K562 (cell line): ENCODE data around the gene PRRC2B. TPM values are rescaled to one million over a fixed set of nuclear protein-coding genes. Genes with fewer than 3 reads are reported as not detected.
A peak's percentile ranks its signal among the peaks of the same experiment; 100 is the strongest.

Experiments
- ATAC-seq: fragments of 200-7000 bp; cut with Tn5 transposase; 3 replicates; pipeline ENCODE4 v1.9.1; 2020; ENCODE audit warnings: moderate library complexity
- BruUV-seq: library from RNA; stranded (reverse); fragments of 400-500 nt; replicated peaks from 2 replicates; lab custom pipeline; 2021; lab: Mats Ljungman, UMichigan
- CTCF ChIA-PET: fragments of 300-600 bp; formaldehyde crosslinking; extraction: SDS; loops from one replicate; lab custom pipeline; 2021; ENCODE audit warnings: low intra/inter-chr PET ratio; lab: Yijun Ruan, JAX
- POLR2A ChIA-PET: fragments of 300-600, 350-650 bp; sonication (Branson Sonifier 250); formaldehyde crosslinking; extraction: SDS; loops from one replicate; lab custom pipeline; 2021; ENCODE audit warnings: antibody characterized with exemption, inconsistent platforms; lab: Yijun Ruan, JAX
- DNase-seq, 4 experiments: peaks; one replicate each; pipeline versions ENCODE4 v3.0.0 to v3.0.0-alpha.2; 2011 to 2018; ENCODE audit warnings: low spot score in 3 of 4, mixed read lengths in 3 of 4; ENCODE audit errors: extremely low read depth in 1 of 4
- FAIRE-seq: peaks from 2 replicates; lab custom pipeline; 2011; peaks lifted over from hg19 to GRCh38; lab: Jason Lieb, UNC
- H2AFZ ChIP-seq: 2 replicates; pipeline ENCODE4 v1.6.0; 2011; ENCODE audit warnings: low read depth, low read length, control low read depth, inconsistent platforms
- H3K27ac ChIP-seq: fragments of 200-600 bp; 3 replicates; pipeline ENCODE4 v1.8.0; 2011; ENCODE audit warnings: low read depth, mild to moderate bottlenecking, control low read depth, inconsistent platforms, low read length, moderate library complexity, mixed read lengths; ENCODE audit errors: extremely low read depth
- H3K27me3 ChIP-seq, 2 experiments: fragments of 300-600 bp in 1 of 2; 2 replicates in 1 of 2; 3 replicates in 1 of 2; pipeline versions ENCODE4 v1.6.0 to v1.8.0; 2011; ENCODE audit warnings: inconsistent platforms in 2 of 2, low read length in 2 of 2, mild to moderate bottlenecking in 1 of 2, mixed read lengths in 1 of 2, moderate library complexity in 1 of 2; ENCODE audit not compliant: control insufficient read depth in 2 of 2, insufficient read depth in 2 of 2
- H3K36me3 ChIP-seq: fragments of 300-600 bp; 3 replicates; pipeline ENCODE4 v1.8.0; 2011; ENCODE audit warnings: mild to moderate bottlenecking, low read length, inconsistent platforms; ENCODE audit not compliant: control insufficient read depth, insufficient read depth
- H3K4me1 ChIP-seq, 2 experiments: fragments of 200-600 bp in 1 of 2; replicated peaks in 1 of 2; 2 replicates in 1 of 2; 3 replicates in 1 of 2; pipeline versions ENCODE4 v1.5.1 to v1.8.0; 2011; ENCODE audit warnings: inconsistent platforms in 2 of 2, low read length in 2 of 2, mild to moderate bottlenecking in 1 of 2, mixed read lengths in 1 of 2, moderate library complexity in 1 of 2; ENCODE audit not compliant: control insufficient read depth in 2 of 2, insufficient read depth in 2 of 2
- H3K4me2 ChIP-seq: 2 replicates; pipeline ENCODE4 v1.6.1; 2011; ENCODE audit warnings: low read length, control low read depth, inconsistent platforms, mixed read lengths; ENCODE audit not compliant: insufficient read depth
- H3K4me3 ChIP-seq: fragments of 200-600 bp; sonication (generic), shearing (Covaris generic); 2 replicates; pipeline ENCODE4 v1.5.1; 2016; ENCODE audit warnings: control low read depth, inconsistent platforms
- H3K79me2 ChIP-seq: fragments of 200-600 bp; 3 replicates; pipeline ENCODE4 v1.8.0; 2011; ENCODE audit warnings: low read length, inconsistent platforms; ENCODE audit not compliant: control insufficient read depth, insufficient read depth
- H3K9ac ChIP-seq, 2 experiments: 2 replicates each; pipeline versions ENCODE4 v1.6.0 to v1.6.1; 2011; ENCODE audit warnings: low read depth in 2 of 2, low read length in 2 of 2, control low read depth in 1 of 2, inconsistent platforms in 1 of 2, mild to moderate bottlenecking in 1 of 2, mixed read lengths in 1 of 2; ENCODE audit not compliant: insufficient read depth in 1 of 2
- H3K9me1 ChIP-seq: one replicate; pipeline ENCODE4 v1.6.0; 2011; ENCODE audit warnings: inconsistent platforms, mild to moderate bottlenecking, low read length, moderate library complexity; ENCODE audit not compliant: control insufficient read depth, insufficient read depth
- H3K9me3 ChIP-seq: replicated peaks from 2 replicates; pipeline ENCODE4 v1.5.1; 2011; ENCODE audit warnings: low read depth, low read length, inconsistent platforms; ENCODE audit not compliant: control insufficient read depth, insufficient read depth
- H4K20me1 ChIP-seq: replicated peaks from 2 replicates; pipeline ENCODE4 v1.6.1; 2011; ENCODE audit warnings: low read length, inconsistent platforms, mixed read lengths; ENCODE audit not compliant: control insufficient read depth, insufficient read depth
- FOXA3 ChIP-seq, 2 experiments: fragments of 450-650 bp in 1 of 2; sonication (generic) in 1 of 2; formaldehyde crosslinking; IDR thresholded peaks in 1 of 2; conservative IDR thresholded peaks in 1 of 2; 2 replicates each; pipeline versions ENCODE4 v1.4.0 to v1.8.0; 2020 to 2022; ENCODE audit warnings: mild to moderate bottlenecking in 2 of 2, missing genetic modification reagents in 1 of 2
- POLR2AphosphoS5 ChIP-seq: IDR thresholded peaks from 2 replicates; pipeline ENCODE4 v1.6.1; 2011; ENCODE audit warnings: mild to moderate bottlenecking, low read depth, low read length, moderate library complexity; ENCODE audit not compliant: control insufficient read depth, insufficient read depth
- YY1 ChIP-seq, 3 experiments: IDR thresholded peaks; 2 replicates each; pipeline ENCODE4 v1.6.1; 2011; ENCODE audit warnings: low read length in 2 of 3, mild to moderate bottlenecking in 2 of 3, moderate library complexity in 2 of 3, borderline replicate concordance in 1 of 3, control low read depth in 1 of 3, low read depth in 1 of 3; ENCODE audit not compliant: insufficient read depth in 3 of 3, insufficient replicate concordance in 2 of 3, control insufficient read depth in 1 of 3, insufficient read length in 1 of 3; ENCODE audit errors: extremely low read depth in 1 of 3
- ZNF778 ChIP-seq: fragments of 450-650 bp; formaldehyde crosslinking; IDR thresholded peaks from 2 replicates; pipeline ENCODE4 v1.4.0; 2020; ENCODE audit warnings: mild to moderate bottlenecking, moderate library complexity
- WGBS: fragments of 100-300 bp; shearing (Covaris generic); methylation state at CpG from one replicate; pipeline ENCODE4 v1.1.6; 2016; ENCODE audit warnings: low coverage, mixed read lengths; ENCODE audit not compliant: insufficient coverage; ENCODE audit errors: missing lambda C conversion rate; 5-methylcytosine and 5-hydroxymethylcytosine counted together
- in situ Hi-C: fragments of 300-500 bp; cut with MboI; formaldehyde crosslinking; loops from 4 replicates; pipeline ENCODE4 v1.15.0; 2018; ENCODE audit warnings: inconsistent platforms, mixed read lengths
- intact Hi-C: fragments of 100-400 bp; cut with micrococcal nuclease; formaldehyde crosslinking; loops from 2 replicates; pipeline ENCODE4 v1.14.2; 2022
- polyA plus RNA-seq, 8 experiments: library from polyadenylated mRNA; depleted of rRNA in 4 of 8; stranded (reverse) in 5 of 8; unstranded in 3 of 8; fragments of >200 nt; fragmentation: Nextera tagmentation in 2 of 8; fragmentation: Illumina TruSeq in 1 of 8; extraction: Ambion mirVana in 2 of 8; extraction: Trizol in 1 of 8; gene quantifications; 2 replicates each; pipeline versions ENCODE4 v1.2.1 to v1.2.3, GENCODE V29; 2011 to 2014; ENCODE audit warnings: inconsistent platforms in 1 of 8, missing spikeins in 1 of 8
- total RNA-seq, 7 experiments: library from RNA; depleted of rRNA in 6 of 7; stranded (reverse); fragments of >200 nt in 6 of 7; fragmentation: Illumina TruSeq in 2 of 7; extraction: Trizol in 2 of 7; gene quantifications; 2 replicates each; pipeline versions ENCODE4 v1.2.1 to v1.2.3, GENCODE V29; 2011 to 2021; ENCODE audit warnings: low replicate concordance in 1 of 7
- TF ChIP-seq, protein P1 (sequence below): fragments of 250-450 bp; sonication (Bioruptor Pico); IDR thresholded peaks from 2 replicates; pipeline ENCODE4 v1.5.0; 2020; ENCODE audit warnings: mild to moderate bottlenecking, borderline replicate concordance
- TF ChIP-seq, protein P2 (sequence below): fragments of 200-600 bp; sonication (generic); IDR thresholded peaks from one replicate; pipeline ENCODE4 v1.6.1; 2012; ENCODE audit warnings: mild to moderate bottlenecking, low read depth, low read length, inconsistent platforms

The PRRC2B gene
- total and polyA plus RNA-seq, 9 of the 15 experiments (the other 6 are each of a cell fraction or from before 2014, with no cell fraction given) = 0.34 to 125 (median 30.9) TPM

DNA sequence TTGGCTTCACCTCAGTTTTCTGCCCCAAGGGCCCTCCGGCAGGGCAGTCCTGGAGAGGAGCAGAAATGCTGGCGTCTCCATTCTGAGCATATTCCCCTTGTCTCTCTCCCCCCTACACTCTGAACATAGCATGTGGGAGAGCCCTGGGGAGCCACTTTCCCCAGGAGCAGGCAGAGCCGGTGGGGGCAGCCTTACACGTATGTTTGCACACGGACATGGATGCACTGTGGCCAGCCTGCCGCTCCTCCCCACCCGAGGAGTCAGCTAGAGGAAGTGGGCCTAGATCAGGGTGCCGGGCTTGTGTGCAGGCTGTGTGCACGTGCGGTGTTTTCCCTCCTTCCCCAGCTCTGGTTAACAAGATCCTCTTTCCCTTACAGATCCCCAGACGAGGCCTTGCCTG is 83.5 kb downstream of the PRRC2B start:
- no TSS peak for BruUV-seq
- no peak for FAIRE-seq
- ChIA-PET POLR2A (interaction anchor here (2.0 kb wide), 1 partner anchor 9 kb away, joined by 5 read pairs; no protein-coding TSS in a partner anchor), CTCF (interaction anchor here (1.0 to 1.8 kb wide), 3 partner anchors 128 to 263 kb away, joined by 4 to 12 read pairs (median 5); no protein-coding TSS in a partner anchor)
- Histone ChIP-seq H2AFZ (no peak overlapping the region), H3K27ac (no peak overlapping the region), H3K4me2 (no peak overlapping the region), H3K79me2 (no peaks in the 10 kb centered on the region), H3K4me1 (peaks cover 0 to 7% of the 10 kb centered on the region in 2 experiments; a peak in 1 of 5 replicates), H3K9me1 (no peaks in the 10 kb centered on the region), H3K9me3 (no peaks in the 10 kb centered on the region), H4K20me1 (no peaks in the 10 kb centered on the region), H3K9ac (no peak overlapping the region), H3K36me3 (peaks cover 95% of the 10 kb centered on the region), H3K4me3 (no peak overlapping the region), H3K27me3 (no peaks in the 10 kb centered on the region)
- in situ Hi-C loops (loop anchor here (10.0 kb wide), 1 partner anchor 123 kb away; no protein-coding TSS in a partner anchor), intact Hi-C loops (loop anchor here (5.0 kb wide), 1 partner anchor 125 kb away; no protein-coding TSS in a partner anchor)
- WGBS = 95% methylated on average over 11 of the region's 11 CpGs
- DNase-seq = no peak
- ATAC-seq = no peak
- TF ChIP-seq POLR2AphosphoS5 (peak; percentile 23; the same call in 1 of the 2 replicates), FOXA3 (CRISPR knock-in tag; conservative IDR thresholded peaks at IDR 0.05 in 1 of 2, IDR thresholded peaks at IDR 0.05 in 1 of 2) (no peak), YY1 (IDR thresholded peaks at IDR 0.05; ENCODE audit: borderline replicate concordance in 1 of 3, control insufficient read depth in 1 of 3, extremely low read depth in 1 of 3, insufficient read depth in 3 of 3, insufficient read length in 1 of 3, insufficient replicate concordance in 2 of 3, low read depth in 1 of 3, low read length in 2 of 3) (no peak), ZNF778 (no peak)
- TF ChIP-seq, protein P1, sequence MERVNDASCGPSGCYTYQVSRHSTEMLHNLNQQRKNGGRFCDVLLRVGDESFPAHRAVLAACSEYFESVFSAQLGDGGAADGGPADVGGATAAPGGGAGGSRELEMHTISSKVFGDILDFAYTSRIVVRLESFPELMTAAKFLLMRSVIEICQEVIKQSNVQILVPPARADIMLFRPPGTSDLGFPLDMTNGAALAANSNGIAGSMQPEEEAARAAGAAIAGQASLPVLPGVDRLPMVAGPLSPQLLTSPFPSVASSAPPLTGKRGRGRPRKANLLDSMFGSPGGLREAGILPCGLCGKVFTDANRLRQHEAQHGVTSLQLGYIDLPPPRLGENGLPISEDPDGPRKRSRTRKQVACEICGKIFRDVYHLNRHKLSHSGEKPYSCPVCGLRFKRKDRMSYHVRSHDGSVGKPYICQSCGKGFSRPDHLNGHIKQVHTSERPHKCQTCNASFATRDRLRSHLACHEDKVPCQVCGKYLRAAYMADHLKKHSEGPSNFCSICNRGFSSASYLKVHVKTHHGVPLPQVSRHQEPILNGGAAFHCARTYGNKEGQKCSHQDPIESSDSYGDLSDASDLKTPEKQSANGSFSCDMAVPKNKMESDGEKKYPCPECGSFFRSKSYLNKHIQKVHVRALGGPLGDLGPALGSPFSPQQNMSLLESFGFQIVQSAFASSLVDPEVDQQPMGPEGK (CRISPR knock-in tag) = no peak
- TF ChIP-seq, protein P2, sequence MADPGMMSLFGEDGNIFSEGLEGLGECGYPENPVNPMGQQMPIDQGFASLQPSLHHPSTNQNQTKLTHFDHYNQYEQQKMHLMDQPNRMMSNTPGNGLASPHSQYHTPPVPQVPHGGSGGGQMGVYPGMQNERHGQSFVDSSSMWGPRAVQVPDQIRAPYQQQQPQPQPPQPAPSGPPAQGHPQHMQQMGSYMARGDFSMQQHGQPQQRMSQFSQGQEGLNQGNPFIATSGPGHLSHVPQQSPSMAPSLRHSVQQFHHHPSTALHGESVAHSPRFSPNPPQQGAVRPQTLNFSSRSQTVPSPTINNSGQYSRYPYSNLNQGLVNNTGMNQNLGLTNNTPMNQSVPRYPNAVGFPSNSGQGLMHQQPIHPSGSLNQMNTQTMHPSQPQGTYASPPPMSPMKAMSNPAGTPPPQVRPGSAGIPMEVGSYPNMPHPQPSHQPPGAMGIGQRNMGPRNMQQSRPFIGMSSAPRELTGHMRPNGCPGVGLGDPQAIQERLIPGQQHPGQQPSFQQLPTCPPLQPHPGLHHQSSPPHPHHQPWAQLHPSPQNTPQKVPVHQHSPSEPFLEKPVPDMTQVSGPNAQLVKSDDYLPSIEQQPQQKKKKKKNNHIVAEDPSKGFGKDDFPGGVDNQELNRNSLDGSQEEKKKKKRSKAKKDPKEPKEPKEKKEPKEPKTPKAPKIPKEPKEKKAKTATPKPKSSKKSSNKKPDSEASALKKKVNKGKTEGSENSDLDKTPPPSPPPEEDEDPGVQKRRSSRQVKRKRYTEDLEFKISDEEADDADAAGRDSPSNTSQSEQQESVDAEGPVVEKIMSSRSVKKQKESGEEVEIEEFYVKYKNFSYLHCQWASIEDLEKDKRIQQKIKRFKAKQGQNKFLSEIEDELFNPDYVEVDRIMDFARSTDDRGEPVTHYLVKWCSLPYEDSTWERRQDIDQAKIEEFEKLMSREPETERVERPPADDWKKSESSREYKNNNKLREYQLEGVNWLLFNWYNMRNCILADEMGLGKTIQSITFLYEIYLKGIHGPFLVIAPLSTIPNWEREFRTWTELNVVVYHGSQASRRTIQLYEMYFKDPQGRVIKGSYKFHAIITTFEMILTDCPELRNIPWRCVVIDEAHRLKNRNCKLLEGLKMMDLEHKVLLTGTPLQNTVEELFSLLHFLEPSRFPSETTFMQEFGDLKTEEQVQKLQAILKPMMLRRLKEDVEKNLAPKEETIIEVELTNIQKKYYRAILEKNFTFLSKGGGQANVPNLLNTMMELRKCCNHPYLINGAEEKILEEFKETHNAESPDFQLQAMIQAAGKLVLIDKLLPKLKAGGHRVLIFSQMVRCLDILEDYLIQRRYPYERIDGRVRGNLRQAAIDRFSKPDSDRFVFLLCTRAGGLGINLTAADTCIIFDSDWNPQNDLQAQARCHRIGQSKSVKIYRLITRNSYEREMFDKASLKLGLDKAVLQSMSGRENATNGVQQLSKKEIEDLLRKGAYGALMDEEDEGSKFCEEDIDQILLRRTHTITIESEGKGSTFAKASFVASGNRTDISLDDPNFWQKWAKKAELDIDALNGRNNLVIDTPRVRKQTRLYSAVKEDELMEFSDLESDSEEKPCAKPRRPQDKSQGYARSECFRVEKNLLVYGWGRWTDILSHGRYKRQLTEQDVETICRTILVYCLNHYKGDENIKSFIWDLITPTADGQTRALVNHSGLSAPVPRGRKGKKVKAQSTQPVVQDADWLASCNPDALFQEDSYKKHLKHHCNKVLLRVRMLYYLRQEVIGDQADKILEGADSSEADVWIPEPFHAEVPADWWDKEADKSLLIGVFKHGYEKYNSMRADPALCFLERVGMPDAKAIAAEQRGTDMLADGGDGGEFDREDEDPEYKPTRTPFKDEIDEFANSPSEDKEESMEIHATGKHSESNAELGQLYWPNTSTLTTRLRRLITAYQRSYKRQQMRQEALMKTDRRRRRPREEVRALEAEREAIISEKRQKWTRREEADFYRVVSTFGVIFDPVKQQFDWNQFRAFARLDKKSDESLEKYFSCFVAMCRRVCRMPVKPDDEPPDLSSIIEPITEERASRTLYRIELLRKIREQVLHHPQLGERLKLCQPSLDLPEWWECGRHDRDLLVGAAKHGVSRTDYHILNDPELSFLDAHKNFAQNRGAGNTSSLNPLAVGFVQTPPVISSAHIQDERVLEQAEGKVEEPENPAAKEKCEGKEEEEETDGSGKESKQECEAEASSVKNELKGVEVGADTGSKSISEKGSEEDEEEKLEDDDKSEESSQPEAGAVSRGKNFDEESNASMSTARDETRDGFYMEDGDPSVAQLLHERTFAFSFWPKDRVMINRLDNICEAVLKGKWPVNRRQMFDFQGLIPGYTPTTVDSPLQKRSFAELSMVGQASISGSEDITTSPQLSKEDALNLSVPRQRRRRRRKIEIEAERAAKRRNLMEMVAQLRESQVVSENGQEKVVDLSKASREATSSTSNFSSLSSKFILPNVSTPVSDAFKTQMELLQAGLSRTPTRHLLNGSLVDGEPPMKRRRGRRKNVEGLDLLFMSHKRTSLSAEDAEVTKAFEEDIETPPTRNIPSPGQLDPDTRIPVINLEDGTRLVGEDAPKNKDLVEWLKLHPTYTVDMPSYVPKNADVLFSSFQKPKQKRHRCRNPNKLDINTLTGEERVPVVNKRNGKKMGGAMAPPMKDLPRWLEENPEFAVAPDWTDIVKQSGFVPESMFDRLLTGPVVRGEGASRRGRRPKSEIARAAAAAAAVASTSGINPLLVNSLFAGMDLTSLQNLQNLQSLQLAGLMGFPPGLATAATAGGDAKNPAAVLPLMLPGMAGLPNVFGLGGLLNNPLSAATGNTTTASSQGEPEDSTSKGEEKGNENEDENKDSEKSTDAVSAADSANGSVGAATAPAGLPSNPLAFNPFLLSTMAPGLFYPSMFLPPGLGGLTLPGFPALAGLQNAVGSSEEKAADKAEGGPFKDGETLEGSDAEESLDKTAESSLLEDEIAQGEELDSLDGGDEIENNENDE = no peak
